Ureter (tissue), 1 donor: ENCODE data around the gene GABRE. TPM values are rescaled to one million over a fixed set of nuclear protein-coding genes. Genes with fewer than 3 reads are reported as not detected.
A peak's percentile ranks its signal among the peaks of the same experiment; 100 is the strongest.

Experiments
- DNase-seq: peaks from one replicate; pipeline ENCODE4 v3.0.0-alpha.2; 2020; ENCODE audit warnings: low spot score
- total RNA-seq: library from RNA; stranded (reverse); gene quantifications from one replicate; pipeline ENCODE4 v1.2.4, GENCODE V29; 2023
- donor health status: DM: yes; HTN: yes; CAD: no.

The GABRE gene, protein sequence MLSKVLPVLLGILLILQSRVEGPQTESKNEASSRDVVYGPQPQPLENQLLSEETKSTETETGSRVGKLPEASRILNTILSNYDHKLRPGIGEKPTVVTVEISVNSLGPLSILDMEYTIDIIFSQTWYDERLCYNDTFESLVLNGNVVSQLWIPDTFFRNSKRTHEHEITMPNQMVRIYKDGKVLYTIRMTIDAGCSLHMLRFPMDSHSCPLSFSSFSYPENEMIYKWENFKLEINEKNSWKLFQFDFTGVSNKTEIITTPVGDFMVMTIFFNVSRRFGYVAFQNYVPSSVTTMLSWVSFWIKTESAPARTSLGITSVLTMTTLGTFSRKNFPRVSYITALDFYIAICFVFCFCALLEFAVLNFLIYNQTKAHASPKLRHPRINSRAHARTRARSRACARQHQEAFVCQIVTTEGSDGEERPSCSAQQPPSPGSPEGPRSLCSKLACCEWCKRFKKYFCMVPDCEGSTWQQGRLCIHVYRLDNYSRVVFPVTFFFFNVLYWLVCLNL
- total RNA-seq: 97.8 TPM

DNA sequence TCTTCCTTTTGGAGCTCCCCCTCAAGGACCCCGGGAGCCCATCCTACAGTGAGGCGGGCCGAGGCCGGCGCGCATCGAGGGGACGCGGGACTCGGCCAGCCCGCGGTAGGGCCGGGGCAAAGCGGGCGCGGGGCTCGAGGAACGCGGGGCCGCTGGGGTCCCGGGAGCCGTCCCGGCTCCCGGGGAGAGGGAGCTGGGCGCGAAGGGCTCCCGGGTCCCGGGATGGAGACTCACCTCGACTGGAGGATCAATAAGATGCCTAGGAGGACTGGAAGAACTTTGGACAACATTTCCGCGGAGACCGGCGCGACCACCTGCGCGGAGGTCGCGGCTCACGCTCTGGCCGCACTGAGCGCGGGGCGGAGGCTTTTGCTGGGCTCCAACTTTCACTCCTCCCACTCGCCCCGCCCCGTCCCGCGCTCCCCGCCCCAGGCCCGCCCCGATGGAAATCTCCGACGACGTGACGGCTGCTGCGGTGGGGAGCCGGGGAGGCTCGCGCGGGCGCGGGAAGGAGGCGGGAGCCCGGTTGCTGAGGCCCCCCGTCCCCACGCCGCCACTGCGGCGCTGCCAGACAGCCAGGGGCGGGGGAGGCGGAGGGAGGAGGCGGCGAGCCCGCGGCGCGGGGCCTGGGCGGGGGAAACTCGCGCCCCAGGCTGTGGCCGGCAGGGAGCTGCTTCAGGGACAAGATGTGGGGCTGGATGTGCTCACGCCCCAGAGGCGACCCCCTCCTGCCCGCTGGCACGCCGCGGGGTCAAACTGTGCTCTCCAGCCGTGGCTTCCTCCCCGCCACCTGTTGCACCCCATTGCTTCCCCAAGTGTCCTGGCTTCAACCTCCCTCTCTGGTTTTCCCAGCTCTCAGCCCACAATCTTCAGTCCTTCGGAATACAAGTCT is at the start of gene GABRE:
TSS of gene GABRE (minus strand) at position 341 of the 892 bp plus-strand sequence. CDS start at position 290, 51 bp downstream.
- peak; percentile 66 for DNase-seq

DNA sequence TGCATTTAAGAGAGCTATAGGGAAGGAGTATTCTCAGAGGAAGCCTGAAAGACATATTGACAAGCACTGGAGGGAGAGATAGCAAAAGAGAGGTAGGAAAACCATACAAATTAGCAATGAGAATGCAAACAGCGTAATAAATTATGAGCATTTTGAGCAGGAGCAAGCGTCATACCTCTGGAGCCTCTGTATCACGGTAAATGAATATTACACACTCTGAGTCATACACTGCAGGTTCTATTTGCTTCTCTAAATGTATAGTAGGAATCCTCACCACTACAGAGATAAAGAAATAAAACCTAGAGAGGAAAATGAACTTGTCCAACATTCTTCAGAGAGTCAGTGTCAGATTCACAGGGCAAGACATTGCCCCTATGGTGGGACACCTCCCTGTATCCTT is 46.4 kb upstream of the GABRE start:
- no peak for DNase-seq

DNA sequence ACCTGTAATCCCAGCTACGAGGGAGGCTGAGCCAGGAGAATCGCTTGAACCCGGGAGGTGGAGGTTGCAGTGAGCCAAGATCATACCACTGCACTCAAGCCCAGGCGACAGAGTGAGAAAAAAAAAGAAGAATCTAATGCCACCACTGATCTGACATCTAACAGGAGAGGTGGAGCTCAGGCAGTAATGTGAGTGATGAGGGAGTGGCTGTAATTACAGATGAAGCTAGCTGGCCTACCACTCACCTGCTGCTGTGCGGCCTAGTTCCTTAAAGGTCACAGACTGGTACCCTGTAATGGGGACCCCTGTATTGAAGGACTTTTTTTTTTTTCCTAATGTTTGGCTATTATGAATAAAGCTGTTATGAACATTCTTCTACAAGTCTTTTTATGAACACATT is 25.3 kb upstream of the GABRE start:
- no peak for DNase-seq

DNA sequence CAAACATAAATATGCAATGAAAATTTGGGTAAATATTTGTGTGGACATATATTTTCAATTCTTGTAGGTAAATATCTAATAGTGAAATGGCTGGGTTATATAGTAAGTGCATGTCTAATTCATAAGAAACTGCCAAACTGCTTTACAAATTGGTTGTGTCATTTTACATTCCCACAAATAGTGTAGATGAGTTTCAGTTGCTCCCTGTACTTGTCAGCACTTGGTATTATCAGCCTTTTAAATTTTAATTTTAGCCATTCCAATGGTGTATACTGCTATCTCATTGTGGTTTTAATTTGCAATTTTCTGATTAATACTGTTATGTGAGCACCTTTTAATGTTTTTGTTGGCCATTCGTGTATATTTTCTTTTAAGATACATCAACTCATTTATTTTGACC is 23.1 kb upstream of the GABRE start:
- no peak for DNase-seq

DNA sequence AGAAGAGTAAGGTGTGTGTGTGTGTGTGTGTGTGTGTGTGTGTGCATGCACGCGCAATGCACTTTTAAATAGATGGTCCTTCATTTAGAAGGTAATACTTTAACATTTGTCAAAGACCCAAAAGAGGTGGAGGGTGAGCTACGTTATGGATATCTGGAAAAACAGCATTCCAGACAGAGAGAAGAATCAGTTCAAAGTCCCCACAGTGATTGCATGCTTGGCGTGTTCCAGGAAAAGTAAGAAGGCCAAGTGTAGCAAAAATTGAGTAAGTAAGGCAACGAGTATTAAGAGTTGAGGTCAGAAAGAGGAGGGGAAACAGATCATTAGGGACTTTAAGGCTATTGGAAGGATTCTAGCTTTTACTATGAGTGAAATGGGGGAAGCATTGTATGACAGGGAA is 21.9 kb upstream of the GABRE start:
- no peak for DNase-seq

DNA sequence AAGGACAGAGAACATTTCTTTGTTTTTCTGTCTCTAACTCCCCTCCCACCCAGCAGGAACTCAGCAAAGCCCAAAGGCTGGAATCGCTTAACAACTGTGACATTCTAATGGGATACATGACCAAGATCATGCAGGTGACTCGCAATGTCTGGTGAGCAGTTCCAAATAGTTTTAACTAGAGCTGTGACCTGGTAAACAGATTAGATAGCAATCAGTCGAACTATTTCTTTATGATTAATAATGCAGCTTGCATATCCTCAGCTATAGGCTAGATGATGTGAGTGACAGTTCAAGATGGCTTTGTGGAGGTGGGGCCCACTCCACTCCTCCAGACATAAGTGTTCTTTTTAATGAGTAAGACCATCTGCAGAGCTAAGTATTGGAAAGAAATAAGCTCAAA is 20.0 kb upstream of the GABRE start:
- DNase-seq: no peak

DNA sequence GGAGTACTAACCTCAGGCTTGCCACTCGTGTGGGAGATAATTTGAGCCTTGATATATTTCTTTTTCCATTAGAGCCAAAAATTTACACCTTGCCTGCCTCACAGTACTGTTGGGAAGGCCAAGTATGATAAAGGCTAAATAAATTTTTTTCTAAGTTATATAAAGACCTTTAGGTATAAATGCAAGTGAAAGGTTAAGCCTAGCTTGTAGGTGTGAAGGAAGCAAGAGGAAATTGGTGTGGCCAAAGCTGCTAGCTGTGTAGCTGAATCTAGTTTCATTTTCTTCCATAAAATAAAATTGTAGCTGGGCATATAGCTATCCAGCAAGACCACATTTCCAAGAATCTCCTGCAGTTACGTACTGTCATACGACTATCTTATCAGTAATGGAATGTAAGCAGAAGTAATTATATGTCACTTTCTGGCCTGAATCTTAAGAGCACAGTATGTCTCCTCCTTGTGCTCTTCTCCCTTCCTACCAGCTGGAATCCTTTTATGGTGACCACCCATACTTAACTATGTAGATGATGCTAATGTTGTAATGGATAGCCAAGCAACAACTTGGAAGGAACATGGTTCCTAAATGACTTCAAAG is 14.3 kb upstream of the GABRE start:
- DNase-seq: no peak

DNA sequence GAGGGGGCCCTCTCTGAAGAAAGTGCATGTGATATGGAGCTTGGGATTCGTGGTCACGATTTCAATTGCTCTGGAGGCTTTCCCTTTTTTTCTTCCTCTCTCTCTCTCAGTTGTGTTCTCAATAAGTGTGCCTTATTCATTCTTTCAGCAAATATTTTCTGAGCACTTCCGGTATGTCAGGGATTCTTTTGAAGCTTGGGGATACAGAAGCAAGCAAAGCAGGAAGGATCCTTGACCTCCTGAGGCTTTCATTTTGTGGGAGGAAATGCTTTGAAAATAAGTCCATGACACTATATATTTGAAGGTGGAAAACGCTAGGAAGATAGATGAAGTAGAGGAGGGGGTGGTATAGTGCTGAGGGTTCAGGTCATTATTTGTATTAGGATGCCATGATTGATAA is 12.6 kb upstream of the GABRE start:
- no peak for DNase-seq

DNA sequence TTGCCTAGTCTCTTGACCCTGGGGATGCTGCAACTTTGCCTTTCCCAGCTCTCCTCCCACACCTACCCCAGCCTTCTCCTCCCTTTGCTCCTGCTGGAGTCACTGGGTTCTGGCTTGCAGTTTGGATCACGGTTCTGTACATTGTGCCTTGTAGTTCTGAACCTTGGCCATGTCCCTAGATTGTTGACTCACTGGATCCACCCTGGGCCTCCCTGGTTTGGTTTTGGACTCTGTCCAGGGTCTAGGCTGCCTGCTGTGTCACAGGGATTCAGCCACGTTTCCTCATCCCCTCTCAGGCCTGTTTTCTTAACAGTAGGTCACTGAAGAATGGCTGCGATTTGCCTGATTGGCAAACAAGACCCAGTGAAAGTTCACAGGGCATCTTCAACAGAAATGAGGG is 11.5 kb upstream of the GABRE start:
- DNase-seq: peak; percentile 50

DNA sequence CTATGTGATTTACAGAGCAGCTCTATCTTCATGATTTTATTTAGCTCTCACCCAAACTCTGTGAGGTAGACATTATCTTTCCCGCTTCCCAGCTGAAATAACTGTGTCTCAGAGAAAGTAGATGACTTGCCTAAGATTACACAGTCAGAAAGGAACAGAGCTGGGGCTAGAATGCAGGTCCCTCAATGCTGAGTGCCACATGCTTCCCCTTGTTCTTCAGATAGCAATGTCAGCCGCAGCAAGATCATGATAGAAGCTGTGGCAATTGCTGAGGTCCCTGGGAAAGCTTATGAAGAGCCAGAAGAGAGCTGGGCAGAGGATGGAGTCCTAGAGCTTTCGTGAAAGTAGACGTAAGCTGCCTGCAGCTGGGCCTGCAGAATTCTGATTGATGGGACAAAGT is 11.1 kb upstream of the GABRE start:
- no peak for DNase-seq

DNA sequence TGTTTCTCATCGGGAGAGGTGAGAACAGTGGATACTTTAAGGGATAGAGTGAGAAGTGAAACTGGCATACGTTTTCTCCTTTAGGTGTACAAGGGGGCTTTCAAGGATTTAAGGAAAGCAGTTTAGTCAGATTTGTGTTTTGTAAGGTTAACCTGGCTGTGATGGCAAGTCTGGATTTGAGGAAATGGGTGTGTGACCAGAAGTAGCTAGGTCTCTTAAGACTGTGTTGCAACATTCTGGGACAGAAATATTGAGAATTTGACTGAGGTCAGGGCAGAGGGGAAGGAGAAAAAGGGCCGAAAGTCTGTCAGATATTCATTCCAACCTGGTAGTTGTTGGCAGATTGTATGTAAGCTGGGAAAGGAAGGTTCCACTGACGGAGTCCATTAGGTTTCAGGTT is 10.4 kb upstream of the GABRE start:
- DNase-seq: no peak

DNA sequence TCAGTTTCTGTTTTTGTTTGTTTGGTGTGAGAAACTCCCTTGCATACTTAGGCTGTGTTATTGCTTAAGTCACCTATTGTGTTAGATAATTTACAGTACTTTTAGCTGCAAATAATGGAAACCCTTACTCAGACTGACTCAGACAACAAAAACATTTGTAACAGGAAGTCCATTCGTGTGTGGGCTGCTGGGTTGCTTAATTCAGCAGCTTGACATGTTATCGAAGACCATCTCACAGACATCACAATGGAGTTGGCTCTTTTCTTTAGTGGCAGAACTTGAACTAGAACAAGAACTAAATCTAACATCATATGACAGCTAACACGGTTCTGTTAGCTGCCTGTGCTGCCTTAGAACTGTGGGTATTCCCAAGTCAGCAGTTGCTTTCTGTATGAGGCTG is 9.9 kb upstream of the GABRE start:
- no peak for DNase-seq

DNA sequence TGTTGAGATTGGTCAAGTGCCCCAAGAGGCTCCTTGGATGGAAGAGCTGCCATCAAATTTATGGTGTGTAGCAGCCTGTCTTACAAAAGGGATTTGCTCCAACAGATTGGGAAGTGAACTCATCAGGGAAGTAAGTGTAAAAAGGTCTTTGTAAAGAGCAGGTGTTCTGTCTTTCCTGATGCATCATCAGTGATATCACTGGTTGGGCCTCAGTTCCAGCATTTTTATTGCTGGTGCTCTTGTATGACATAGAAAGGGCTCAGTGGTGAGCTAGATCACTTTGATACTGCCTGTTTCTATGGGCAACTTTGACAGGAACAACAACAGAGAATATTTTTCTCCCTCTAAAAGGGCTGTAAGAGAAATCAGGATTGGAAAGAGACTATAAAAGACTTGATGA is 8.7 kb upstream of the GABRE start:
- DNase-seq: no peak

DNA sequence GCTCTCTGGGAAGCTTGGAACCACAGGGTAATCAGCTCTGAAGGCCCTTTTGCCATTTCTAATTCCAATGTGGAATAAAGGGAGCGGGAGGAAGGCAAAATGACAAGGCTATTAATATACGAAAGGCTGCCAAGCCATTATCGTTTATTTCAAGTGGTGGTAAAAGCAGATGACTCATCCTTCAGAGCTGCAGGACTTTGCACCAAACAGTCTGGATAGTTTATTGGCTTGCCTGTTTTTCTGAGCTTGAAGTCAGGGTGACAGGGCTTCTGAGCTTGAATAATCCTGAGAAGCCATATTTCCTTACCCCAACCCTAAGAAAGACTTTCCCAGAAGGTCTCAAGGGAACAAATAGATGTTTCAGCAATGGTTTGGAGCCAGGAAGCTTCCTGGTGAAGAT is 7.7 kb upstream of the GABRE start:
- DNase-seq: no peak

DNA sequence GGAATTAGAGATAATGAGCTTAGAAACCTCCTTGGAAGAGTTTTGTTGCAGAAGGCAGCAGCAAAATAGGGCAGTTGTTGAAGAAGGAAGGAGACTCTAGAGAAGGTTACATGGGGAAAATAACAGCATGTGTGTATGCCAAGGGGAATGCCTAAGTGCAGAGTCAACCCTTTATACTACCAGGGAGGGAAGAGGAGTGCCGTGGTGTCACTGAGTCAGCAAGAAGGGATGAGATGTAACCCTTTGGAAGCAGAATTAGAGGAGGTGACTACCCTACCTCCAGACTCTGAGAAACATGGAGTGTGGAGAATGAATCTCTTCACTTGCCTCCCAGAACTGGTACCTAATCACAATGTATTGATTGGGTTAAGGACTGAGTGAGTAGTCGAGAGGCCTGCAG is 6.7 kb upstream of the GABRE start:
- no peak for DNase-seq

DNA sequence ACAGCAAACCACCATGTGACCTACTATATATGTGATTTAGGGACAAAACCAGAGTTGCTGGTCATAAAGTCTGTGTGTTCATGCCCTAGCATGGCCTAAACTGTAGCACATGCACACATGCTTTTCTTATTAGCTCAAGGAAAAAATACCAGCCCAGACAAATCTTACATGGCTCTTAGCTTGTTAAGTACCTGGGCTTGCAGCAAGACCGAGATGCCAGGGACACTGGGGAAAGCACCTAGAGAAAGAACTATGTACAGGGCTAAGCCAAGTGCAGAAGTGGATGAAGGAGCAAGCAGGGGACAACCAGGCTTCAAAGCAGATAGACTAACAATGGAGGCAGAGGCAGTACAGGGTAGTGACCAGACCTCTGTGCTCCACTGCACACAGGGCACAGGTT is 3.4 kb upstream of the GABRE start:
- no peak for DNase-seq

DNA sequence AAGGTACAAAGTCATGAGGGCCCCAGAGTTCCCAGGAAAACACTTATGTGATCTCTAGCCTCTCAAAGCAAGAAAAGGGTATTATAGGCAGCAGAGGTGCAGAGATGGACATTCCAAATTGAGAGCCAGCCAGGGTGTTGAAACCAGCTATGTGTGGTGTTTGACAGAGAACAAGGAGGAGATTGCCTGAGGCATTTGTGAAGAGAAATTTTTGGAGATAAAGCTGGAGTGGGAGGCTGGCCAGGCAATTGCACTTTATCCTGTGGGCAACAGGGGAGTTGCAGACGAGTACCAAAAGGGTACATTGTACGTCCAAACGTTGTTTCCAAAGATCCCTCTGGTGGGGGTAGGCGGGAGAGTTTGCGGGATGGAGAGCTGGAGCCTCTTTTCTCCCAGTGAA is 2.5 kb upstream of the GABRE start:
- DNase-seq: no peak

DNA sequence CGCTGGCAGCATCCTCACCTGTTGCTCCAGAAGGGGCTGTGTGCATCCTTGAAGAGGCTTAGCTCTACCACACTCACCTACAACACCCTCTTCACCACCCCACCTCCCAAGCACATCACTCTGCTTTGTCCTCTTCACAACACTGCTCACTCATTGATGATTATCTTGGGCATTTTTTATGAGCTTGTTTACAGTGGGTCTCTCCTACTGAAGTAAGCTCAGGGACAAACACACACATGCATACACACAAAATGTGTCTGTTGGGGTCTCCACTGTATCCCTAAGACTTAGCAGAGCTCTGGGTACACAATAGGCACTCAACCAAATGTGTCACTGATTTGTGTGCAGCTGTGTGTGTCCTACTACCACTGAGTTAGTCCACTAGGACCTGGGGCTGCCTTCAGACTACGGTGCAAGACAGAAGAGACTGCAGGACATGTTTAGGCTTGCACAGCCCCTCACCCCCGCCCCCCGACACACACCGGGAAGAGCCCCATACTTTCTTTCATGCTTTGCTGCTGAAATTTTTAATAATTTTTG is 1.3 kb upstream of the GABRE start:
- no peak for DNase-seq

DNA sequence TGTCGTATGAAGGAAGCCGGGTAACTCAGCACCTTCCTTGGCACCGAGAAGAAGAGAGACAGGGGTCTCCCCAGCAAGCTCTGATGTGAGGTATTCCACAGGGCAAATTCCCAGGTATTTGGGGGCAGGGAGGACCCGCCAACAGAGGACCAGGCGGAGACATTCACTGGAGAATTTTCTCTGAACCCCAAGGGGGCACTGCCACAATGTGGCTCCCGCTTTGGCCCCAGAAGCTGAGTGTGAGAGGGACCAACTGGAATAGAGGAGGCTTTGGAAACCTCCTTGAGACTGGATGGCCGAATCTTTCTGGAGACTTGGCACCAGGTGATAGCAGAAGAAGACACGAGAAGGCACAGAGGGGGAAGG is 735 bp upstream of the GABRE start:
- DNase-seq: no peak

DNA sequence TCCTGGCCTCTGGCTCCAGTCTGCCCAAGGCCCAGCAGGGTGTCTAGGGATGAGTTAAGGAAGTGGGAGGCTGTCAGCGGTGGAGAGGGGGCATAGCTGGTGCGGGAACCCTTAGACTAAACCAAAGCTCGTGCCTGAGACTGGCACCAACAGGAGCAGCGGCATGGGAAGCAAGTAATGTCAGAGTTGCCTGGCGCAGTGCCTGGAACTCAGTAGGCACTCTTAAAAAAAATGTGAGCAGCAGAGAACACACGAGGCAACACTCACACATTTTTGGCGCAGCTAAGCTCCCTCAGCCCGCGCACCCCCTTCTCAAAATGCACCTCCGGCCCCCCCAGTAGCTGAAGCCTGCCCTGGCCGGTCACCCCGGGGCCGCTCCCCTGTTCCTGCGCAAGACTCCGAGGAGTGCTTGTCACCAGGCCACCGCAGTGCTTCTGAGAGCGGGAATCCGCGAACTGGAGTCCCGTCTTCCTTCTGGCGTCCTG is 583 bp downstream of the GABRE start:
- DNase-seq: no peak

DNA sequence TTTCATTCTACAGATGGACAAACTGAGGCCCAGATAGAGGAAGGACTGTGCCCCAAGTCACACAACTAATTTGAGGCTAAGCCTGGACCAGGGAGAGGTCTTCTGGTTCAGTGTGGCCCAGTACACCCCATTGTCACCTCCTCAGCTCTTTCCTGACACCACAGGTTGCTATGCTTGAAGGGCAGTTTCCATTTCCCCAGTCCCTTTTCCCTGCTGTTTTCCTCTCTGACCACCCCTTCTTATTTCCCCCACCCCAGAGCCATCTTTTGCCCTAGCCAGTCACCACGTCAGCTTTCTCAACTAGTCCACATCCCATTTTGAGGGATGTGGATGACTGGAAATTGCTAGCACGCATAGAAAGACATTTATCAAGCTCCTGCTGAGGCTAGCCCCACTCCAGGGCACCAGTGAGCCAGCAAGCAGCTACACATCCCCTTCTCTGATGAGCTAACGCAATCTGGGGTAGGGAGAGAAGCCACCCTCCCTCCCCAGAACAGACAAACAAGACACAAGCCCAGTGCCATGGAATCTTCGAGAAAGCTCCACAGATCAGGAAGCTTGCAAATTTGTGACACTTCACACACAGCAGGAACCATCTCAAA is 1.3 kb downstream of the GABRE start:
- DNase-seq: no peak

DNA sequence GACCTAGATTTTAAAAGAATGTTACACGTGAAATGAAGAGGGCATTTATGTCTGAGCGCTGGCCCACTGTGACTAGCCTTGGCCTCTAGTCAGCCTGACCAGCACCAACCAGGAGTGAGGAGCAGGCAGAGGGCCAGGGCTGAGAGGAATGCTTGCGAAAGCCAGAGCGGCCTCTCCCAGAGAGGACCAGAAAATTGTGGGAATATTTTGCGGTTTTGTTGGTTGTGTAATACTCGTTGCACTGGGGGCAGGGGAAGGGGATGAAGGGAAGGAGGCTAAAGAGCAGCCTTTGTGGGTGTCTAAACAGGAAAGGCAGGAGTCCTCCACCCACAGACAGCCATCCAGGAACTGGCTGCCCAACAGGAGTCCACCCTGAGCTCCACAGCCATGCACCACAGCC is 3.8 kb downstream of the GABRE start:
- peak; percentile 77 for DNase-seq
